DLD1 (cell line): Measurements from ENCODE around the gene MTX1.
"Not testable (repeated sequence)": the region's sequence is repeated elsewhere in the genome, so short reads cannot be mapped to it uniquely, and the experiment has no call there.

ENCODE experiments used
- in situ Hi-C: cut with HindIII; loops from 2 replicates; pipeline ENCODE4 v1.10.0; 2017; ENCODE audit warnings: low sequenced_read_pairs

The MTX1 gene

GRCh38 chr1:155232001-155232978, 23.8 kb downstream of the MTX1 start:
- in situ Hi-C loops = not testable (repeated sequence)

- in situ Hi-C loops = not testable (repeated sequence)
These were observed 25.0 kb downstream of the MTX1 start for GRCh38 chr1:155233502-155233901.

- in situ Hi-C loops = not testable (repeated sequence)
These were observed 26.9 kb downstream of the MTX1 start for GRCh38 chr1:155235375-155235774.

- in situ Hi-C loops = no loop called here
These were observed 28.0 kb downstream of the MTX1 start for GRCh38 chr1:155236451-155236850.

- in situ Hi-C loops = no loop called here
These were observed 32.7 kb downstream of the MTX1 start for GRCh38 chr1:155241069-155241679.

GRCh38 chr1:155241841-155242264, 33.4 kb downstream of the MTX1 start:
- in situ Hi-C loops = no loop called here

GRCh38 chr1:155242805-155243358, 34.4 kb downstream of the MTX1 start:
- in situ Hi-C loops = no loop called here

GRCh38 chr1:155244368-155245162, 36.1 kb downstream of the MTX1 start:
- in situ Hi-C loops = no loop called here

GRCh38 chr1:155245163-155245524, 36.6 kb downstream of the MTX1 start:
- in situ Hi-C loops = no loop called here

- in situ Hi-C loops = not testable (repeated sequence)
These were observed 38.3 kb downstream of the MTX1 start for GRCh38 chr1:155246796-155247195.

GRCh38 chr1:155247667-155248553, 39.4 kb downstream of the MTX1 start:
- in situ Hi-C loops = no loop called here

- in situ Hi-C loops = no loop called here
These were observed 41.7 kb downstream of the MTX1 start for GRCh38 chr1:155250246-155250632.

- in situ Hi-C loops = no loop called here
These were observed 42.3 kb downstream of the MTX1 start for GRCh38 chr1:155250633-155251449.

GRCh38 chr1:155251566-155251965, 43.1 kb downstream of the MTX1 start:
- in situ Hi-C loops = no loop called here

GRCh38 chr1:155253208-155253607, 44.7 kb downstream of the MTX1 start:
- in situ Hi-C loops = no loop called here

GRCh38 chr1:155253797-155254196, 45.3 kb downstream of the MTX1 start:
- in situ Hi-C loops = no loop called here

- in situ Hi-C loops = no loop called here
These were observed 45.8 kb downstream of the MTX1 start for GRCh38 chr1:155254228-155254713.

GRCh38 chr1:155254714-155255242, 46.3 kb downstream of the MTX1 start:
- in situ Hi-C loops = no loop called here
